MCF 10A (cell line): ENCODE results near the gene GPC5. TPM values are rescaled to one million over a fixed set of nuclear protein-coding genes. Genes with fewer than 3 reads are reported as not detected.

Experiments used
- BruUV-seq: library from RNA; stranded (reverse); fragments of 400-500 nt; replicated peaks from 2 replicates; lab custom pipeline; 2021; lab: Mats Ljungman, UMichigan
- CTCF ChIA-PET: fragments of 300-600 bp; sonication (Branson Sonifier 250); formaldehyde crosslinking; extraction: SDS; loops from one replicate; lab custom pipeline; 2021; ENCODE audit warnings: antibody characterized with exemption, inconsistent platforms; lab: Yijun Ruan, JAX
- POLR2A ChIA-PET: fragments of 300-600, 350-650 bp; sonication (Branson Sonifier 250); formaldehyde crosslinking; extraction: SDS; loops from one replicate; lab custom pipeline; 2020; ENCODE audit warnings: antibody characterized with exemption, inconsistent platforms; lab: Yijun Ruan, JAX
- DNase-seq: peaks from one replicate; pipeline ENCODE4 v3.0.0-alpha.2; 2018; ENCODE audit not compliant: unreplicated experiment
- H3K27ac Mint-ChIP-seq: one replicate; pipeline ENCODE4 v1.8.0; 2022; ENCODE audit warnings: mild to moderate bottlenecking, low read depth, mixed read lengths; ENCODE audit not compliant: unreplicated experiment
- H3K27me3 Mint-ChIP-seq: one replicate; pipeline ENCODE4 v1.8.0; 2022; ENCODE audit warnings: mixed read lengths; ENCODE audit not compliant: insufficient read depth, unreplicated experiment
- H3K36me3 Mint-ChIP-seq: one replicate; pipeline ENCODE4 v1.8.0; 2022; ENCODE audit warnings: mild to moderate bottlenecking, moderate library complexity, mixed read lengths; ENCODE audit not compliant: insufficient read depth, unreplicated experiment
- H3K4me1 Mint-ChIP-seq: one replicate; pipeline ENCODE4 v1.8.0; 2022; ENCODE audit warnings: mixed read lengths; ENCODE audit not compliant: insufficient read depth, unreplicated experiment
- H3K4me3 Mint-ChIP-seq: one replicate; pipeline ENCODE4 v1.8.0; 2022; ENCODE audit warnings: mild to moderate bottlenecking, moderate library complexity, mixed read lengths; ENCODE audit not compliant: unreplicated experiment
- H3K9me3 Mint-ChIP-seq: one replicate; pipeline ENCODE4 v1.8.0; 2022; ENCODE audit warnings: mixed read lengths; ENCODE audit not compliant: unreplicated experiment
- CTCF ChIP-seq: fragments of 200-600 bp; IDR thresholded peaks from one replicate; pipeline ENCODE4 v1.8.0; 2022; ENCODE audit warnings: antibody characterized with exemption, mild to moderate bottlenecking; ENCODE audit not compliant: unreplicated experiment
- intact Hi-C: fragments of 100-400 bp; cut with micrococcal nuclease; formaldehyde crosslinking; loops from 2 replicates; pipeline ENCODE4 v1.14.1; 2022
- total RNA-seq: library from RNA; stranded (reverse); gene quantifications from 2 replicates; pipeline ENCODE4 v1.2.3, GENCODE V29; 2022

Gene GPC5
- total RNA-seq, 1 experiment from 2014 or later: not detected

GRCh38 chr13:92407858-92408257 lies 1009.4 kb downstream of the GPC5 start:
- Mint-ChIP-seq H3K27me3 (no peaks in the 10 kb centered on the region), H3K4me3 (no peak overlapping the region), H3K9me3 (no peaks in the 10 kb centered on the region), H3K27ac (no peak overlapping the region), H3K36me3 (no peaks in the 10 kb centered on the region), H3K4me1 (no peaks in the 10 kb centered on the region)
- CTCF ChIA-PET: interaction anchor here (0.5 kb wide), 1 partner anchor 525 kb away, joined by 4 read pairs; no protein-coding TSS in a partner anchor
- no TSS peak for BruUV-seq
- POLR2A ChIA-PET: no interaction called here
- no peak for DNase-seq
- no peak for TF ChIP-seq CTCF
- intact Hi-C loops: no loop called here

- no peak for TF ChIP-seq CTCF
- Mint-ChIP-seq H3K27ac (no peak overlapping the region), H3K9me3 (no peaks in the 10 kb centered on the region), H3K4me1 (no peaks in the 10 kb centered on the region), H3K4me3 (no peak overlapping the region), H3K27me3 (no peaks in the 10 kb centered on the region), H3K36me3 (no peaks in the 10 kb centered on the region)
- ChIA-PET CTCF (no interaction called here), POLR2A (no interaction called here)
- BruUV-seq: no TSS peak
- intact Hi-C loops: no loop called here
- DNase-seq: no peak
Measured at GRCh38 chr13:92412481-92412880, 1014.1 kb downstream of the GPC5 start.

- BruUV-seq: no TSS peak
- Mint-ChIP-seq H3K4me3 (no peak overlapping the region), H3K9me3 (no peaks in the 10 kb centered on the region), H3K4me1 (no peaks in the 10 kb centered on the region), H3K36me3 (no peaks in the 10 kb centered on the region), H3K27me3 (no peaks in the 10 kb centered on the region), H3K27ac (no peak overlapping the region)
- ChIA-PET CTCF (no interaction called here), POLR2A (no interaction called here)
- intact Hi-C loops: no loop called here
- no peak for DNase-seq
- no peak for TF ChIP-seq CTCF
Measured at GRCh38 chr13:92412996-92413395, 1014.6 kb downstream of the GPC5 start.

GRCh38 chr13:92413452-92413851 lies 1015.0 kb downstream of the GPC5 start:
- no TSS peak for BruUV-seq
- TF ChIP-seq CTCF: no peak
- H3K9me3 Mint-ChIP-seq: no peaks in the 10 kb centered on the region
- ChIA-PET POLR2A (no interaction called here), CTCF (no interaction called here)
- H3K4me1 Mint-ChIP-seq: no peaks in the 10 kb centered on the region
- no peaks in the 10 kb centered on the region for H3K27me3 Mint-ChIP-seq
- no peak overlapping the region for H3K27ac Mint-ChIP-seq
- no peak for DNase-seq
- H3K4me3 Mint-ChIP-seq: no peak overlapping the region
- H3K36me3 Mint-ChIP-seq: no peaks in the 10 kb centered on the region
- intact Hi-C loops: no loop called here
